ENCODE measurements around the gene GPR50.
A peak's percentile ranks its signal among the peaks of the same experiment; 100 is the strongest.

Gene GPR50

GRCh38 chrX:151176231-151176750 is at the start of gene GPR50:
GPR50 (plus strand) TSS chrX:151176584; CDS start chrX:151176722, 138 bp downstream.
- no peak for DNase-seq

GRCh38 chrX:151132531-151132930 is 43.9 kb upstream of the GPR50 start:
- no peak for DNase-seq

GRCh38 chrX:151151665-151152267 is 24.6 kb upstream of the GPR50 start:
- peak; percentile 30 for DNase-seq

DNA sequence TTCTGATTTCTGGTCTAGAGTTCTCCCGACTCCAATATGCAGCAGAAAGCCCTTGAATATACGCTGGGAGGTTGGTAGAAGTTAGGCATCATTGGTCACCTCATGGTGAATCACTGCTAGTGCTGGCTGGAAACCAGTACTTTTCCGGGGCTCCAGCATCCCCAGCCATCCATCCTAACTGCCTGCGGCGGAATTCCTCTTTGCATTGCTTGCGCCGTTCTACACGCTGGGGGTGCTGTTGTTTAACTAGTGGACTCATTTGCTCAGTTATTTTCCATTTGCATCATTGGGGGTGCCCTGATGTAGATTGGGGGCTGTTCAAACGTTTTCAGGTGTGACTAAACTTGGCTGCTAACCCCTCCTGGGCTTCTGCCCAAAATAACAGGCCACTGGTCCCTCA is 23.3 kb upstream of the GPR50 start:
- DNase-seq = no peak

DNA sequence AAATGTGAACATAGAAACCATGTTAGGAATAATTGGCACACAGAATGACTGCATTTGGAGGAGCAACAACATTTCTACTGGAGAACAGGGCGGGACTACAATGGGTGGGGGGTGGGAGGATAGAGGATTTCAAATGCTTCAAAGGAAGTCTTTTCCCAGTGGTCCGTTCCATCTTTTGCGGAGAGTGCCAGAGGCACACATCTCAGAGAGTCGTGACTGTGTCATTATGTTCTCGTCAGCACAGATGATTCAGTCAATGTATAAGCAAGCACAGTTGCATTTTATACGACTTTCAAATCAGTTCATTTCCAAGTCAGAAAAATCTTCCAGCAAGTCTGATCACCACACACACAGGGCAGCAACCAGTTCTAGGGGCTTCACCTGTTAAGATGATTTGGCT is 22.7 kb upstream of the GPR50 start:
- DNase-seq = no peak

GRCh38 chrX:151155234-151155633 is 21.1 kb upstream of the GPR50 start:
- no peak for DNase-seq

- no peak for DNase-seq
Measured at GRCh38 chrX:151161690-151162089, 14.7 kb upstream of the GPR50 start.

DNA sequence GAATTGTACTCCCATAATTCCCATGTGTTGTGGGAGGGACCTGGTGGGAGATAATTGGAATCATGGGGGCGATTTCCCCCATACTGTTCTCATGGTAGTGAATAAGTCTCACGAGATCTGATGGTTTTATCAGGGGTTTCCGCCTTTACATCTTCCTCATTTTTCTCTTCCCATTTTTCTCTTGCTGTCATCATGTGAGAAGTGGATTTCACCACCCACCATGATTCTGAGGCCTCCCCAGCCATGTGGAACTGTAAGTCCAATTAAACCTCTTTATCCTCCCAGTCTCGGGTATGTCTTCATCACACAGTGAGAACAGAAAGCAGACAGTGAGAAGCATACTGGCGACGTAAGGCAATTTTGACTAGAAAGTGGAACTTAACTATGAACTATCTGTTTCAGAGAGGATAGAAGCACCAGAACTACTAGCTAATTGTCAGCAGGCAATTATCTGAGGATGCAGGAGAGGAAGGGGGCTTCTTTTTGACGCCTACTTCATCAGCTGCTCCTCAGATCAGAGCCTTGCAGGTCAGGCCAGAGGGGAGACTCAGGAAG is 8.5 kb upstream of the GPR50 start:
- no peak for DNase-seq

GRCh38 chrX:151169783-151170182 is 6.6 kb upstream of the GPR50 start:
- DNase-seq = no peak

DNA sequence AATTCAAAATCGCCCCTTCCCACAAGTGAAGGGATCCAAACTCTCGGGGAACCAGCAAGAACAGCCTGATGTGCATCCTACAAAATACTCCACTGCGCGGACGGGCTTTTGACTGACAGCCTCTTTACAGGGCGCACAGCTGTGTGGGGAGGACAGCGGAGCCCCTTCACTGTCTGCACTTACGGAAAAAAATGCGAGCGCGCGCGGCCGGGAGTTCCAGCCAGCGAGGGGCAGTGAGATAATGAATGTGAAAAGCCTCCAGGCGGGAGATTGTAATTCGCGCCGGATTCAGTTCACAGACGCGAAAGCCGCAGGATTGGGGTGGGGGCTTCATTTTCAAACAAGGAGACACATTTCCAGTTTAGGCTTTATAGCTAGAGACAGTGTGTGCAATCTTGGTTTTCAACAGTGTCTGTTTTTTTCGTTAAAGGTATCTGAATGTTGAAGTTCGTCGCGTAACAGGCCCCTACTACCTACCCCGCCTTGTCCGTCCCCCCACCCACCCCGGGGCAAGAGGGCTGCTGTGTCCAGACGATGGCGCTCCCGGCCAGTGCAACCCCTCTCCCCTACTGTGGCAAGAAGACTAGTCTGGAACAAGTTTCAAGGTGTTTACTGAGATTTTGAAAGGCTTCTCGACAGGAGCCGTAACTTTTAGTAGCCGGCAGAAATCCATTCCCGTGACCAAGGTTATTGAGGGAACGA is 1.7 kb upstream of the GPR50 start:
- DNase-seq = no peak

- no peak for DNase-seq
Measured at GRCh38 chrX:151175283-151176062, 911 bp upstream of the GPR50 start.

DNA sequence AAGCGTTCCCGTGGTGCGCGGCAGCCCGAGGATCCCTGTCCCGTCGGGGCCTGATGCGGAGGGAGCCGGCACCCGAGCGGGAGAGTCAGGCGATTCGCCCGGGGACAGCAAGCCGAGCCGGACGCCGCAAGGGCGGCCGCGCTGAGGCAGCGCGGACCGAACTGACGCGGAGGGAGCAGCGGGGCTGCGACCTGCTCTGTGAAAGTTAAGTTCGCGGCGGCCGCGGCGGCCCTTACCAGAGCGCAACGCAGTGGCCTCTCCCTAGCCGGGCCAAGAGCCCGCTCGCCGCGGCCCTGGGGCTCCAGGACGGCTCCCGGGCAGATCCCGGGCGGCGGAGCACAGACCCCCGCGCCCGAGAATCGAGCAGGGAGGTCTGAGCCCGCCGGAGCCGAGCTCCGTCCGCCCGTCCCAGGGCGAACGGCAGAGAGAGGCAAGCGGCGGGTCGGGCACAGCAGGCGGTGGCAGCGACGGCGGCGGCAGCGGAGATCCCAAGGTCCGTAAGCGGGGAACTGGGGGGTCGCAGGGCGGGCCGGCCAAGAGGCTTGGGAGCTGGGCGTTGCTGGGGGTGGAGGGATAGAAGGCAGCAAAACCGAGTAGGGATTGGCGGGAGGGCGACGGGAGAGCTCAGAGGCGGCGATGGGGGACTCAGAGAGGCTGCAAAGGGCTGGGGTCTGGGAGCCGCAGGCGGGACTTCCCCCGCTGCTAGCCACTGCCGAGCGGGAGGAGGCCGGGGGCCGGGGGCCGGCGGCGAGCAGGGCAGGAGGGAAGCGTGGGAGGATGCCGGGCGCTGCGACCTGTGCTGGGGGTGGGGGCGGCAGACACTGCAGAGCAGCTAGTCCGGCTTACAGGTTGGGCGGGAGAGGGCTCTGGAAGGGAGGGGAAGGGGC is 1.0 kb downstream of the GPR50 start:
- DNase-seq = no peak

- DNase-seq = no peak
Measured at GRCh38 chrX:151178746-151179145, 2.4 kb downstream of the GPR50 start.

DNA sequence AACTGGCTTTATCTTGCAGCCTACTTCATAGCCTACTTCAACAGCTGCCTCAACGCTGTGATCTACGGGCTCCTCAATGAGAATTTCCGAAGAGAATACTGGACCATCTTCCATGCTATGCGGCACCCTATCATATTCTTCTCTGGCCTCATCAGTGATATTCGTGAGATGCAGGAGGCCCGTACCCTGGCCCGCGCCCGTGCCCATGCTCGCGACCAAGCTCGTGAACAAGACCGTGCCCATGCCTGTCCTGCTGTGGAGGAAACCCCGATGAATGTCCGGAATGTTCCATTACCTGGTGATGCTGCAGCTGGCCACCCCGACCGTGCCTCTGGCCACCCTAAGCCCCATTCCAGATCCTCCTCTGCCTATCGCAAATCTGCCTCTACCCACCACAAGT is 4.0 kb downstream of the GPR50 start:
- DNase-seq = no peak

DNA sequence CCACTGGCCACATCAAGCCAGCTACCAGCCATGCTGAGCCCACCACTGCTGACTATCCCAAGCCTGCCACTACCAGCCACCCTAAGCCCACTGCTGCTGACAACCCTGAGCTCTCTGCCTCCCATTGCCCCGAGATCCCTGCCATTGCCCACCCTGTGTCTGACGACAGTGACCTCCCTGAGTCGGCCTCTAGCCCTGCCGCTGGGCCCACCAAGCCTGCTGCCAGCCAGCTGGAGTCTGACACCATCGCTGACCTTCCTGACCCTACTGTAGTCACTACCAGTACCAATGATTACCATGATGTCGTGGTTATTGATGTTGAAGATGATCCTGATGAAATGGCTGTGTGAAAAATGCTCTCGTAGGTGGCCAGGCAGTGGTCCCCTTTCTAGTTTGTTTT is 4.7 kb downstream of the GPR50 start:
- no peak for DNase-seq

DNA sequence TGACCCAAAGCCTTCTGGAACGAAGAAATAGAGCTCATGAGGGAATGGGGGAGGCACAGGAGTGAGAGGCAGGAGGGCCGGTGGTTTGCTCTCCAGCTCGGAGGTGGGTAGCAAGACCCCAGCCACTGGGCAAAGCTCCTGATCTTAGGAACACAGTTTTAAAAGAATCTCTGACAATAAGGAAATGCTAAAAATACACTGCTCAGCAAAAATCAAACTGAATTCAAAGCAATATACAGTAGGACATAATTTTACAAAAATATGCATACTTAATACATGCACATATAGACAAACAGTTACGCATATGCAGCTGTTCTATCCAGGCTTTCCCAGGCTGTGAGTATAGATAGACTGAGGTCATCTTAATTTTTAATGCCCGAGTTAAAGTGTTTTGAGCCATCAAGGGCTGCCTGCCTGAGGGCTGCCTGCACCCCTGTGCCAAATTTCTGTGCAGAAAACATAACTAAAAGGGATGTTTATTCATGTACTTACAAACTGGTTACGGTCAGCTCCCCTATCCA is 6.9 kb downstream of the GPR50 start:
- no peak for DNase-seq

DNA sequence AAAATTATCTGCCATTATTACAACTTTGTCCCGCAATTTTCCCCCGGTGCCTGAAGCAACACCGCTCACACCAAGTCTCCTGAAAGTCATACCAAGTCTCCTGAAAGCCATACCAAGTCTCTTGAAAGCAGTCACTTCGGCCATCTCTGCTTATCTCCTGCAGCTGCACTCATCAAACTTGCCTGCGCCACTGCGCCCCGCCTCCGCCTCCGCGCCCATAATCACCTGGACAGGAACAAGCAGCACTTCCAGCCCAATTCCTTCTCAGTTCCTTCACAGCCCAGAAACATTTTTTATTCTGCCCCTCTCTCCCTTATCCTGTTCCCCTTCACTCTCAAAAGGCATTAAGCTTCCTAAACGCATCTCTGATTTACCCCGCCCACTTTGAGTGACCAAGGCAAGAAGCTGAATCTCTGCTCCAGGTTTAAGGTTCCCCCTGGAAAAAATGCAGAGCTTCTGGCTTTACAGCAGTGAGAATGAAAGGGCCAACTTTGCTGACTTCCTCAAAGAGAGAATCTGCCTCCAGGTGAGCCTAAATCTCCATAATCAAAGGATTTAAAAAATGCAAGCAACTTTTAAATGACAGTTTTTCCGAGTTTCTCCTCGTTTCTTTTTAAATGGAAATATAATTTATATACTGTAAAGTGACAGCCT is 7.7 kb downstream of the GPR50 start:
- no peak for DNase-seq

- DNase-seq = no peak
Measured at GRCh38 chrX:151184705-151185104, 8.3 kb downstream of the GPR50 start.

- DNase-seq = no peak
Measured at GRCh38 chrX:151206871-151207270, 30.5 kb downstream of the GPR50 start.

DNA sequence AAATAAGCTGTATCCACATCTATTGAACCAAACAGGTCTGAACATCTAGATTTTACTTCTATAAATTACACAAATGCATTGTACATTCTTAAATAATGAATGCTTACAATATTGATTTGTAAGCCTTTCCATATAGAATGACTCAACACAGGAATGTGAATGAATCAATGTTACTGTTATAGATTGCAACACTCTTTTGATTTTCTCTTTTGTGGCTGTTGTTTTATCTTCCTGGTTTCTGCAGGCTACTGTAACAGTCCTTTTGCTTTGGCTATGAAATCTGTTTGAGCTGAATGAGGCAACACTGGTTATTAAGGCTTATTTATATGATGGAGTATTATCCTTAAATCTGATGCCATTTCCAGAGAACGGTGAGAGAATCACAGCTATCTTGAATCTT is 49.5 kb downstream of the GPR50 start:
- no peak for DNase-seq

GRCh38 chrX:151226941-151227340 is 50.6 kb downstream of the GPR50 start:
- DNase-seq = no peak

GRCh38 chrX:151227627-151228026 is 51.2 kb downstream of the GPR50 start:
- DNase-seq = no peak
